ENCODE results near the gene BPTF. TPM values are rescaled to one million over a fixed set of nuclear protein-coding genes. Genes with fewer than 3 reads are reported as not detected.
A peak's percentile ranks its signal among the peaks of the same experiment; 100 is the strongest.

BPTF gene
- total and polyA plus RNA-seq, 4 experiments from 2014 or later, result 2.4 to 187 (median 106) TPM

DNA sequence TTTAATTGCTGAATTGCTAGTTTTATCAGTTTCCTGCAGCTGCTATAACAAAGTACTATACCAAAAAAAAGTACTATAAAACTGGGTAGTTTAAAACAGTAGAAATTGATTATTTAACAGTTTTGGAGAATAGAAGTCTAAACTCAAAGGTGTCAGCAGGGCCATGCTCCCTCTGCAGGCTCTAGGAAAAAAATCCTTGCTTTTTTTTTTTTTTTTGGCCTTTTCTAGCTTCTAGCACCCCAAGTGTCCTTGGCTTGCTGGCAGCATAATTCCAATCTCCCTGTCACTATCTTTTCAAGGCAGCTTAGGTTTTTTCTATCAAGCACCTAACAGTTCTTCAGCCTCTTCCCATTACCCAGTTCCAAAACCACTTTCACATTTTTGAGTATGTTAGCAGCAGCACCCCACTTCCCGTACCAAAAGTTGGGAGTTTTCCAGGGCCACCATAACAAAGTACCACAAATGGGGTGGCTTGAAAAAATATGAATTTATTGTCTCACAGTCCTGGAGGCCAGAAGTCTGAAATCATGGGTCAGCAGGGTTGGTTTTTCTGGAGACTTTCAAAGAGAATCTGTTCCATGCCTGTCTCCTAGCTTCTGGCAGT lies 37.4 kb downstream of the BPTF start:
- no peak for DNase-seq
- POLR2A ChIA-PET (ENCODE audit: partially characterized antibody), result no interaction called here
- Mint-ChIP-seq H3K36me3 (peaks cover 25 to 26% of the 10 kb centered on the region in 2 donors), H3K4me3 (peak overlapping the region in 2 of 8 donors; percentile 9 to 32), H3K9me3 (no peaks in the 10 kb centered on the region), H3K4me1 (peaks cover 45 to 79% (median 59%) of the 10 kb centered on the region in 4 donors), H3K27ac (peak overlapping the region in 1 of 7 donors; percentile 19), H3K27me3 (no peaks in the 10 kb centered on the region)
- Histone ChIP-seq H3K9me3 (ENCODE audit: control insufficient read depth in 1 of 2, low read length in 2 of 2) (no peaks in the 10 kb centered on the region), H3K4me1 (ENCODE audit: insufficient read depth, low read length) (peaks cover 62% of the 10 kb centered on the region), H3K4me3 (ENCODE audit: low read length in 2 of 2) (no peak overlapping the region), H3K36me3 (ENCODE audit: insufficient read depth, low read length) (peaks cover 8% of the 10 kb centered on the region), H3K27me3 (ENCODE audit: insufficient read depth, low read length) (no peaks in the 10 kb centered on the region), H3K27ac (ENCODE audit: low read depth, low read length) (no peak overlapping the region)
- intact Hi-C loops (cut with micrococcal nuclease), result no loop called here
- CTCF ChIA-PET (ENCODE audit: partially characterized antibody), result no interaction called here

GRCh38 chr17:67863624-67864247 lies 38.4 kb downstream of the BPTF start:
- intact Hi-C loops (cut with micrococcal nuclease), result no loop called here
- Histone ChIP-seq H3K4me3 (ENCODE audit: low read length in 2 of 2) (no peak overlapping the region), H3K36me3 (ENCODE audit: insufficient read depth, low read length) (peaks cover 8% of the 10 kb centered on the region), H3K4me1 (ENCODE audit: insufficient read depth, low read length) (peaks cover 53% of the 10 kb centered on the region), H3K9me3 (ENCODE audit: control insufficient read depth in 1 of 2, low read length in 2 of 2) (no peaks in the 10 kb centered on the region), H3K27ac (ENCODE audit: low read depth, low read length) (no peak overlapping the region), H3K27me3 (ENCODE audit: insufficient read depth, low read length) (no peaks in the 10 kb centered on the region)
- Mint-ChIP-seq H3K9me3 (no peaks in the 10 kb centered on the region), H3K4me1 (peaks cover 41 to 76% (median 54%) of the 10 kb centered on the region in 4 donors), H3K4me3 (peak overlapping the region in 3 of 8 donors; percentile 25 to 50 (median 27)), H3K36me3 (peaks cover 23 to 25% of the 10 kb centered on the region in 2 donors), H3K27ac (peak overlapping the region in 4 of 7 donors; percentile 1 to 68 (median 62)), H3K27me3 (no peaks in the 10 kb centered on the region)
- ChIA-PET POLR2A (ENCODE audit: partially characterized antibody) (no interaction called here), CTCF (ENCODE audit: partially characterized antibody) (no interaction called here)
- DNase-seq, result no peak

GRCh38 chr17:67865438-67865837 lies 40.1 kb downstream of the BPTF start:
- no peaks in the 10 kb centered on the region for H3K27me3 ChIP-seq (ENCODE audit: insufficient read depth, low read length)
- DNase-seq, result no peak
- no peak overlapping the region for H3K4me3 ChIP-seq (ENCODE audit: low read length in 2 of 2)
- ChIA-PET CTCF (ENCODE audit: partially characterized antibody) (no interaction called here), POLR2A (ENCODE audit: partially characterized antibody) (no interaction called here)
- H3K4me3 Mint-ChIP-seq, result no peak overlapping the region
- no peak overlapping the region for H3K27ac ChIP-seq (ENCODE audit: low read depth, low read length)
- H3K4me1 ChIP-seq (ENCODE audit: insufficient read depth, low read length), result peaks cover 38% of the 10 kb centered on the region
- peak overlapping the region in 1 of 7 donors; percentile 33 for H3K27ac Mint-ChIP-seq
- H3K27me3 Mint-ChIP-seq, result no peaks in the 10 kb centered on the region
- H3K9me3 Mint-ChIP-seq, result no peaks in the 10 kb centered on the region
- H3K4me1 Mint-ChIP-seq, result peaks cover 33 to 61% (median 47%) of the 10 kb centered on the region in 4 donors
- H3K36me3 Mint-ChIP-seq, result peaks cover 27 to 28% of the 10 kb centered on the region in 2 donors
- intact Hi-C loops (cut with micrococcal nuclease), result no loop called here
- H3K36me3 ChIP-seq (ENCODE audit: insufficient read depth, low read length), result peaks cover 8% of the 10 kb centered on the region
- H3K9me3 ChIP-seq (ENCODE audit: control insufficient read depth in 1 of 2, low read length in 2 of 2), result no peaks in the 10 kb centered on the region

DNA sequence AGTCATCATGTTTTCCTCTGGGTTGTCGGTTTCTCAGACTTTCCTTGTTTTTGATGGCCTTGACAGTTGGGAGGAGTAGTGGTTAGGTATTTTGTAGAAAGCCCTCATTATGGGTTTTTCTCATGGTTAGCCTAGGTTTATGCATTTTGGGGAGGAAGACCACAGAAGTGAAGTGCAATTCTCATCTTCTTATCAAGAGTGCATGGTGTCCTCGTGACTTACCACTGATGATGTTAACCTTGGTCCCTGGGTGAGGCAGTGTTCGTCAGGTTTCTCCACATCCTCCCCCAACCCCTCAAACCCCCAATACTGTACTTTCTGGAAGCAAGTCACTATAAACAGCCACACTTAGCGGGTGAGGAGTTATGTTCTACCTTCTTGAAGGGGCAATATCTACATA lies 42.3 kb downstream of the BPTF start:
- Mint-ChIP-seq H3K27ac (peak overlapping the region in 3 of 7 donors; percentile 6 to 63 (median 13)), H3K27me3 (no peaks in the 10 kb centered on the region), H3K4me1 (peaks cover 26 to 48% (median 34%) of the 10 kb centered on the region in 4 donors), H3K36me3 (peaks cover 20 to 24% of the 10 kb centered on the region in 2 donors), H3K9me3 (no peaks in the 10 kb centered on the region), H3K4me3 (peak overlapping the region in 1 of 8 donors; percentile 17)
- ChIA-PET POLR2A (ENCODE audit: partially characterized antibody) (no interaction called here), CTCF (ENCODE audit: partially characterized antibody) (no interaction called here)
- no peak overlapping the region for H3K4me3 ChIP-seq (ENCODE audit: low read length in 2 of 2)
- H3K27ac ChIP-seq (ENCODE audit: low read depth, low read length), result no peak overlapping the region
- H3K9me3 ChIP-seq (ENCODE audit: control insufficient read depth in 1 of 2, low read length in 2 of 2), result no peaks in the 10 kb centered on the region
- H3K4me1 ChIP-seq (ENCODE audit: insufficient read depth, low read length), result peaks cover 25% of the 10 kb centered on the region
- DNase-seq, result no peak
- H3K27me3 ChIP-seq (ENCODE audit: insufficient read depth, low read length), result no peaks in the 10 kb centered on the region
- intact Hi-C loops (cut with micrococcal nuclease), result no loop called here
- peaks cover 8% of the 10 kb centered on the region for H3K36me3 ChIP-seq (ENCODE audit: insufficient read depth, low read length)

DNA sequence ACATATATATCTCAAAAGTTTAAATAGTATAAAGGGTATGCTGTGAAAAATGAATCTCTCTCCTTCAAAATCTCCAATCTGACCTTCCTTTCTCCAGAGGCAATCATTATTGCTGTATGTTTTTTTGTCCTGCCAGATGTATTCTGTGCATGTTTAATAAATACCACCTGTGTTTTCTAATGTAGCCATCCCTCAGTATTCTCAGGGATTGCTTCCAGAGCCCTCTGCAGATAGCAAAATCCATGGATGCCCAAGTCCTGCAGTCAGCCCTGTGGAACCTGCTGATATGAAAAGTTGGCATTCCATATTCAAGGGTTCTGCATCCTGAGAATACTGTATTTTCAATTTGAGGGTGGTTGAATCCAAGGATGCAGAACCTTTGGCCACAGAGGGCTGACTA lies 42.9 kb downstream of the BPTF start:
- Histone ChIP-seq H3K27ac (ENCODE audit: low read depth, low read length) (no peak overlapping the region), H3K4me3 (ENCODE audit: low read length in 2 of 2) (no peak overlapping the region), H3K4me1 (ENCODE audit: insufficient read depth, low read length) (peaks cover 19% of the 10 kb centered on the region), H3K9me3 (ENCODE audit: control insufficient read depth in 1 of 2, low read length in 2 of 2) (no peaks in the 10 kb centered on the region), H3K27me3 (ENCODE audit: insufficient read depth, low read length) (no peaks in the 10 kb centered on the region), H3K36me3 (ENCODE audit: insufficient read depth, low read length) (peaks cover 8% of the 10 kb centered on the region)
- H3K4me3 Mint-ChIP-seq, result peak overlapping the region in 1 of 8 donors; percentile 32
- DNase-seq, result no peak
- ChIA-PET POLR2A (ENCODE audit: partially characterized antibody) (no interaction called here), CTCF (ENCODE audit: partially characterized antibody) (no interaction called here)
- H3K36me3 Mint-ChIP-seq, result peaks cover 20 to 22% of the 10 kb centered on the region in 2 donors
- H3K27me3 Mint-ChIP-seq, result no peaks in the 10 kb centered on the region
- no peaks in the 10 kb centered on the region for H3K9me3 Mint-ChIP-seq
- intact Hi-C loops (cut with micrococcal nuclease), result no loop called here
- peaks cover 23 to 42% (median 30%) of the 10 kb centered on the region in 4 donors for H3K4me1 Mint-ChIP-seq
- peak overlapping the region in 1 of 7 donors; percentile 21 for H3K27ac Mint-ChIP-seq

GRCh38 chr17:67879662-67880061 lies 54.4 kb downstream of the BPTF start:
- Histone ChIP-seq H3K4me3 (ENCODE audit: low read length in 2 of 2) (no peak overlapping the region), H3K27me3 (ENCODE audit: insufficient read depth, low read length) (no peaks in the 10 kb centered on the region), H3K36me3 (ENCODE audit: insufficient read depth, low read length) (peaks cover 12% of the 10 kb centered on the region), H3K27ac (ENCODE audit: low read depth, low read length) (no peak overlapping the region), H3K4me1 (ENCODE audit: insufficient read depth, low read length) (no peaks in the 10 kb centered on the region), H3K9me3 (ENCODE audit: control insufficient read depth in 1 of 2, low read length in 2 of 2) (no peaks in the 10 kb centered on the region)
- H3K27me3 Mint-ChIP-seq, result no peaks in the 10 kb centered on the region
- DNase-seq, result no peak
- CTCF ChIA-PET (ENCODE audit: partially characterized antibody), result no interaction called here
- H3K4me1 Mint-ChIP-seq, result peaks cover 10 to 16% (median 13%) of the 10 kb centered on the region in 4 donors
- no peak overlapping the region for H3K4me3 Mint-ChIP-seq
- no peaks in the 10 kb centered on the region for H3K9me3 Mint-ChIP-seq
- H3K27ac Mint-ChIP-seq, result peak overlapping the region in 4 of 7 donors; percentile 1 to 73 (median 14)
- POLR2A ChIA-PET (ENCODE audit: partially characterized antibody), result no interaction called here
- H3K36me3 Mint-ChIP-seq, result peaks cover 29 to 47% of the 10 kb centered on the region in 2 donors
- intact Hi-C loops (cut with micrococcal nuclease), result no loop called here

DNA sequence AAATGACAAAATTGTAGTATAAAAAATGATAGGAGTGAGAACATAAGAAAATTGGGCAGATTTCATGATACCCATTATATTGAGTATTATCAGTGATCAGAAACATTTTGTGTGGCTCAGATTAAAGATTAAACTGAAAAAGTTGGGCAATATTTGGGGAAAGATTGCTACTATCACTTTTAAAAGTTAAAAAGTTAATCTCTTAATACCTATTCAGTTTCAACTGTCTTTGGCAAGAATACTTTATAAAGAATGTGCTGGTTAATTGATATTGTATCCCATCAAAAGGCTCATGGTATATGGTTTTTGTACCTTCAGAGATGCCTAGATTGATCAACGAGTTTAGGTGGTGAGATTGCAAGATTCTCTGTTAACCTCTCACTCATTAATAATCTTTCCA lies 55.8 kb downstream of the BPTF start:
- Mint-ChIP-seq H3K4me3 (no peak overlapping the region), H3K36me3 (peaks cover 36 to 53% of the 10 kb centered on the region in 2 donors), H3K4me1 (peaks cover 12 to 18% (median 15%) of the 10 kb centered on the region in 4 donors), H3K9me3 (no peaks in the 10 kb centered on the region), H3K27me3 (no peaks in the 10 kb centered on the region), H3K27ac (no peak overlapping the region)
- no peak overlapping the region for H3K27ac ChIP-seq (ENCODE audit: low read depth, low read length)
- peaks cover 9% of the 10 kb centered on the region for H3K36me3 ChIP-seq (ENCODE audit: insufficient read depth, low read length)
- no peaks in the 10 kb centered on the region for H3K4me1 ChIP-seq (ENCODE audit: insufficient read depth, low read length)
- H3K27me3 ChIP-seq (ENCODE audit: insufficient read depth, low read length), result no peaks in the 10 kb centered on the region
- intact Hi-C loops (cut with micrococcal nuclease), result no loop called here
- POLR2A ChIA-PET (ENCODE audit: partially characterized antibody), result no interaction called here
- no peak for DNase-seq
- CTCF ChIA-PET (ENCODE audit: partially characterized antibody), result interaction anchor here (1.0 kb wide), 1 partner anchor 584 kb away, joined by 3 read pairs; no protein-coding TSS in a partner anchor
- no peaks in the 10 kb centered on the region for H3K9me3 ChIP-seq (ENCODE audit: control insufficient read depth in 1 of 2, low read length in 2 of 2)
- H3K4me3 ChIP-seq (ENCODE audit: low read length in 2 of 2), result no peak overlapping the region
